ENCODE data around the gene CCNE1. TPM values are rescaled to one million over a fixed set of nuclear protein-coding genes. Genes with fewer than 3 reads are reported as not detected.
A peak's percentile ranks its signal among the peaks of the same experiment; 100 is the strongest.

CCNE1 gene
- total and polyA plus RNA-seq, 9 of the 15 experiments (the other 6 are each of a cell fraction or from before 2014, with no cell fraction given): 6.2 to 41.0 (median 31.6) TPM

GRCh38 chr19:29777781-29778309, 33.9 kb upstream of the CCNE1 start:
- ChIA-PET POLR2A (interaction anchor here (0.8 to 0.9 kb wide), 2 partner anchors 10 to 72 kb away, joined by 3 to 5 read pairs; no protein-coding TSS in a partner anchor), CTCF (ENCODE audit: low intra/inter-chr PET ratio) (no interaction called here)
- no peaks in the 10 kb centered on the region for H3K9me3 ChIP-seq (replicated peaks; ENCODE audit: control insufficient read depth, insufficient read depth, low read depth, low read length)
- no peak for ATAC-seq
- WGBS (ENCODE audit: insufficient coverage, low coverage, missing lambda C conversion rate): 2% methylated on average over 6 of the region's 6 CpGs
- no peak overlapping the region for H3K27ac ChIP-seq (ENCODE audit: extremely low read depth, low read depth, low read length)
- peaks cover 0 to 13% of the 10 kb centered on the region in 2 experiments; a peak in 2 of 5 replicates for H3K4me1 ChIP-seq (replicated peaks in 1 of 2; ENCODE audit: control insufficient read depth in 2 of 2, insufficient read depth in 2 of 2, low read length in 2 of 2)
- H4K20me1 ChIP-seq (replicated peaks; ENCODE audit: control insufficient read depth, insufficient read depth, low read length): no peaks in the 10 kb centered on the region
- no peaks in the 10 kb centered on the region for H3K79me2 ChIP-seq (ENCODE audit: control insufficient read depth, insufficient read depth, low read length)
- H3K4me3 ChIP-seq: no peak overlapping the region
- no TSS peak for BruUV-seq (replicated peaks)
- no peak overlapping the region for H3K4me2 ChIP-seq (ENCODE audit: insufficient read depth, low read length)
- no peak overlapping the region for H3K9ac ChIP-seq (ENCODE audit: insufficient read depth in 1 of 2, low read depth in 2 of 2, low read length in 2 of 2)
- FAIRE-seq: no peak
- H3K36me3 ChIP-seq (ENCODE audit: control insufficient read depth, insufficient read depth, low read length): no peaks in the 10 kb centered on the region
- intact Hi-C loops (cut with micrococcal nuclease): no loop called here
- TF ChIP-seq NCOA4 (IDR thresholded peaks at IDR 0.05; ENCODE audit: partially characterized antibody): no peak
- peak; percentile 40 for TF ChIP-seq RBM25 (IDR thresholded peaks at IDR 0.05; ENCODE audit: low read depth, low read length, severe bottlenecking)
- in situ Hi-C loops (cut with MboI): no loop called here
- no peaks in the 10 kb centered on the region for H3K9me1 ChIP-seq (ENCODE audit: control insufficient read depth, insufficient read depth, low read length)
- H2AFZ ChIP-seq (ENCODE audit: low read depth, low read length): no peak overlapping the region
- DNase-seq (ENCODE audit: extremely low read depth in 1 of 4, low spot score in 3 of 4): no peak
- H3K27me3 ChIP-seq (ENCODE audit: control insufficient read depth in 2 of 2, insufficient read depth in 2 of 2, low read length in 2 of 2): peaks cover 13 to 64% of the 10 kb centered on the region in 2 experiments

GRCh38 chr19:29779921-29780320, 31.9 kb upstream of the CCNE1 start:
- Histone ChIP-seq H4K20me1 (replicated peaks; ENCODE audit: control insufficient read depth, insufficient read depth, low read length) (0 out of 2 replicates have a peak, but pooled peaks cover 5% of the 10 kb centered on the region), H3K36me3 (ENCODE audit: control insufficient read depth, insufficient read depth, low read length) (no peaks in the 10 kb centered on the region), H2AFZ (ENCODE audit: low read depth, low read length) (no peak overlapping the region), H3K9ac (ENCODE audit: insufficient read depth in 1 of 2, low read depth in 2 of 2, low read length in 2 of 2) (peak overlapping the region in 1 of 2 experiments; percentile 28; a peak in 1 of 4 replicates), H3K27ac (ENCODE audit: extremely low read depth, low read depth, low read length) (no peak overlapping the region), H3K27me3 (ENCODE audit: control insufficient read depth in 2 of 2, insufficient read depth in 2 of 2, low read length in 2 of 2) (peaks cover 13 to 48% of the 10 kb centered on the region in 2 experiments), H3K79me2 (ENCODE audit: control insufficient read depth, insufficient read depth, low read length) (no peaks in the 10 kb centered on the region), H3K4me3 (no peak overlapping the region), H3K4me1 (replicated peaks in 1 of 2; ENCODE audit: control insufficient read depth in 2 of 2, insufficient read depth in 2 of 2, low read length in 2 of 2) (peaks cover 0 to 13% of the 10 kb centered on the region in 2 experiments; a peak in 2 of 5 replicates), H3K4me2 (ENCODE audit: insufficient read depth, low read length) (no peak overlapping the region), H3K9me1 (ENCODE audit: control insufficient read depth, insufficient read depth, low read length) (no peaks in the 10 kb centered on the region), H3K9me3 (replicated peaks; ENCODE audit: control insufficient read depth, insufficient read depth, low read depth, low read length) (no peaks in the 10 kb centered on the region)
- ATAC-seq: peak; percentile 67
- POLR2A ChIA-PET: no interaction called here
- in situ Hi-C loops (cut with MboI): no loop called here
- intact Hi-C loops (cut with micrococcal nuclease): no loop called here
- BruUV-seq (replicated peaks): no TSS peak
- CTCF ChIA-PET (ENCODE audit: low intra/inter-chr PET ratio): interaction anchor here (1.2 kb wide), 1 partner anchor 94 kb away, joined by 3 read pairs; no protein-coding TSS in a partner anchor
- FAIRE-seq: no peak
- TF ChIP-seq CTCF (IDR thresholded peaks at IDR 0.05 in 2 of 3, conservative IDR thresholded peaks at IDR 0.05 in 1 of 3; ENCODE audit: insufficient read depth in 2 of 3, low read depth in 1 of 3, low read length in 3 of 3) (peak; percentile 19 to 31 (median 24); a peak in 1 of 6 replicates), DLX4 (CRISPR knock-in tag; IDR thresholded peaks at IDR 0.05) (no peak)
- no peak for DNase-seq (ENCODE audit: extremely low read depth in 1 of 4, low spot score in 3 of 4)
- WGBS (ENCODE audit: insufficient coverage, low coverage, missing lambda C conversion rate): 0% methylated on average over 8 of the region's 9 CpGs
